ENCODE measurements around the gene SP1.
A peak's percentile ranks its signal among the peaks of the same experiment; 100 is the strongest.
"Not testable (repeated sequence)": the region's sequence is repeated elsewhere in the genome, so short reads cannot be mapped to it uniquely, and the experiment has no call there.

SP1 gene

GRCh38 chr12:53378222-53378621 lies 1.8 kb upstream of the SP1 start:
- peaks cover 14% of the 10 kb centered on the region for H3K36me3 Mint-ChIP-seq
- no peaks in the 10 kb centered on the region for H3K27me3 Mint-ChIP-seq
- DNase-seq (ENCODE audit: low spot score in 2 of 2) (no peak), ATAC-seq (ENCODE audit: low read depth) (no peak)
- H3K27ac Mint-ChIP-seq: no peak overlapping the region
- no peak overlapping the region for H3K4me3 Mint-ChIP-seq
- no peaks in the 10 kb centered on the region for H3K9me3 Mint-ChIP-seq
- H3K4me1 Mint-ChIP-seq: peaks cover 27% of the 10 kb centered on the region

DNA sequence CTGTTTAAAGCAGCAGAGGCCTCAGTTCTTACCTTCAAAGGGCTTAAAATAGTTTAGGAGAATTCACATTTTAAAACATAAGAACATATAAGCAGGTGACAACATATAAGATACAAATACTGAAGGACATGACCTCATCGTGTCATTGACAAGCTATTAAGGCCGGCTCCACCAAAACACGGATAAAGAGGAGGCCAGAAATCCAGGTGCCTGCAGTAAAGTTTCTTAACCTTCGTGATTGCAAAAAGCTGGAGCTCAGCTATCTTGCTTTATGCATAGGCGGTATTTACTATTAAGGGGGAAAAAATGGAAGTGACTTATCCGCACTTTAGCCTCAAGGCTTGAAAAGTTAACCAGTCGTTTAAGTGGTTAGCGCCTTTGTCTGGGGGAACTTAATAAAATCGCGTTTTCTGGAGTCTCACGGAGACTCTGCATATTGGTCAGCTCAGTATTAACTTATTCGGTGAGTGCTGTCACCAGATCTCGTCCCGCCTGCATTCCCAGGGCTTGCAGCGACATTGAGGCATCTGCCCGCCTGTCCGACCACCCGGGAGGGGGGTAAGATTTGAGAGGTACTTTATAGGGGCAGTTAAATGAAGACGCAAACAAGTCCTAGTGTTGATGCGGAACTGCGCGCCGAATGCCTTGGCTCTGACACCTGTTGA lies 1.1 kb upstream of the SP1 start:
- Mint-ChIP-seq H3K4me3 (no peak overlapping the region), H3K4me1 (peaks cover 31% of the 10 kb centered on the region), H3K9me3 (no peaks in the 10 kb centered on the region), H3K27ac (no peak overlapping the region), H3K27me3 (no peaks in the 10 kb centered on the region), H3K36me3 (peaks cover 18% of the 10 kb centered on the region)
- ATAC-seq (ENCODE audit: low read depth) (no peak), DNase-seq (ENCODE audit: low spot score in 2 of 2) (no peak)

GRCh38 chr12:53379389-53380103 lies 430 bp upstream of the SP1 start:
- Mint-ChIP-seq H3K9me3 (no peaks in the 10 kb centered on the region), H3K4me1 (peaks cover 31% of the 10 kb centered on the region), H3K4me3 (no peak overlapping the region), H3K36me3 (peaks cover 19% of the 10 kb centered on the region), H3K27me3 (no peaks in the 10 kb centered on the region), H3K27ac (no peak overlapping the region)
- peak; percentile 96 to 100 for DNase-seq (ENCODE audit: low spot score in 2 of 2)
- ATAC-seq (ENCODE audit: low read depth): peak; percentile 71

DNA sequence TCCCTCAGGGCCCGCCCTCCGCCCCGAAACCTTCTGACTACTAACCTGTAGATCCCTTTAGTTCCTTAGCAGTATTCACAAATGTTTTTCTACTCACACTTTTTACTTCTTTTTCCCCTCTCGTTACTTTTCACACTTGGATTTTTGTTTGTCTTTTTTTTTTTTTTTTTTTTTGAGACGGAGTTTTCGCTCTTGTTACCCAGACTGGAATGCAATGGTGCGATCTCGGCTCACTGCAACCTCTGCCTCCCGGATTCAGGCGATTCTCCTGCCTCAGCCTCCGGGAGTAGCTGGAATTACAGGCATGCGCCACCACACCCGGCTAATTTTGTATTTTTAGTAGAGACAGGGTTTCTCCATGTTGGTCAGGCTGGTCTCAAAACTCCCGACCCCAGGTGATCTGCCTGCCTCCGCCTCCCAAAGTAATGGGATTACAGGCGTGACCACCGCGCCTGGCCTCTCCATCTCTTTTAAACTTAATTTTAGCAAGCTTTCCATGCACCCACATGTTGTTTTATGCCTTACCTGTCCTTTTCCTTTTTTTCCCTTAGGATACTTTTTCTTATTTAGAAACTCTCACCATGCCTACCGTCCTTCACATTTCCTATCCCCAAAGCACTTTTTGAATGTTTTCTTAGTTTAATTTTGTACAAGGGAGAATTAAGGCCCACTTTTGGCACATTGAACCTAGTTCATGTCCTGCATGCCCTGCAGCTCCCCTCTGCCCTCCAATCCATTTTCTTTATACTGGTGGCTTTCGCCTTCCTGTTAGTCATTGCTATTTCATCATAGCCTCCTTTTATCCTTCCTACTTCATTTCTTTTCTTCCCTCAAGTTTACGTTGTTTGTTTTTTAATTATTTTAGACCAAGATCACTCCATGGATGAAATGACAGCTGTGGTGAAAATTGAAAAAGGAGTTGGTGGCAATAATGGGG lies 1.1 kb downstream of the SP1 start:
- Mint-ChIP-seq H3K4me3 (peak overlapping the region; percentile 92), H3K36me3 (peaks cover 23% of the 10 kb centered on the region), H3K27me3 (no peaks in the 10 kb centered on the region), H3K9me3 (no peaks in the 10 kb centered on the region), H3K27ac (peak overlapping the region; percentile 88), H3K4me1 (peaks cover 34% of the 10 kb centered on the region)
- ATAC-seq (ENCODE audit: low read depth) (no peak), DNase-seq (ENCODE audit: low spot score in 2 of 2) (no peak)

DNA sequence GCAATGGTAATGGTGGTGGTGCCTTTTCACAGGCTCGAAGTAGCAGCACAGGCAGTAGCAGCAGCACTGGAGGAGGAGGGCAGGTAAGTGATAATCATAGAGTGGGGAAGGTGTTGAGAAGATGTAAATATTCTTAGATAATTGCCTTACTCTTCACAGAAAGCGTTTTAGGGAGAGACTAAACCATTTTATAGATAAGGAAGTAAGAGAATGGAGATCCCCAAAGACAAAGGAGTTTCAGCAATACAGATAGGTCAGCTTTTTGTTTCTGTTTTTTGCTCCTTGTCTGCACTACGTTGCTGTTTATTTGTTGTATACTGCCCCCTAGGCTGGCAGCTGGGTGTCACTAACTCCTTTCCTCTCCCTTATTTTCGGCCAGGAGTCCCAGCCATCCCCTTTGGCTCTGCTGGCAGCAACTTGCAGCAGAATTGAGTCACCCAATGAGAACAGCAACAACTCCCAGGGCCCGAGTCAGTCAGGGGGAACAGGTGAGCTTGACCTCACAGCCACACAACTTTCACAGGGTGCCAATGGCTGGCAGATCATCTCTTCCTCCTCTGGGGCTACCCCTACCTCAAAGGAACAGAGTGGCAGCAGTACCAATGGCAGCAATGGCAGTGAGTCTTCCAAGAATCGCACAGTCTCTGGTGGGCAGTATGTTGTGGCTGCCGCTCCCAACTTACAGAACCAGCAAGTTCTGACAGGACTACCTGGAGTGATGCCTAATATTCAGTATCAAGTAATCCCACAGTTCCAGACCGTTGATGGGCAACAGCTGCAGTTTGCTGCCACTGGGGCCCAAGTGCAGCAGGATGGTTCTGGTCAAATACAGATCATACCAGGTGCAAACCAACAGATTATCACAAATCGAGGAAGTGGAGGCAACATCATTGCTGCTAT lies 2.0 kb downstream of the SP1 start:
- peak overlapping the region; percentile 92 for H3K4me3 Mint-ChIP-seq
- ATAC-seq (ENCODE audit: low read depth): no peak

GRCh38 chr12:53383258-53383657 lies 3.3 kb downstream of the SP1 start:
- Mint-ChIP-seq H3K36me3 (peaks cover 26% of the 10 kb centered on the region), H3K9me3 (no peaks in the 10 kb centered on the region), H3K4me1 (peaks cover 40% of the 10 kb centered on the region), H3K27me3 (no peaks in the 10 kb centered on the region), H3K4me3 (peak overlapping the region; percentile 92), H3K27ac (no peak overlapping the region)
- ATAC-seq (ENCODE audit: low read depth): no peak
- DNase-seq (ENCODE audit: low spot score in 2 of 2): no peak

More for the DNA sequence above, 2.0 kb downstream of the SP1 start:
- peak; percentile 32 to 36 for DNase-seq (ENCODE audit: low spot score in 2 of 2)
- Mint-ChIP-seq H3K9me3 (no peaks in the 10 kb centered on the region), H3K27me3 (no peaks in the 10 kb centered on the region), H3K27ac (peak overlapping the region; percentile 88), H3K36me3 (peaks cover 24% of the 10 kb centered on the region), H3K4me1 (peaks cover 36% of the 10 kb centered on the region)

GRCh38 chr12:53386381-53386780 lies 6.4 kb downstream of the SP1 start:
- DNase-seq (ENCODE audit: low spot score in 2 of 2); ATAC-seq (ENCODE audit: low read depth); H3K9me3 Mint-ChIP-seq; H3K27me3 Mint-ChIP-seq: not testable (repeated sequence)
- Mint-ChIP-seq H3K4me3 (peak overlapping the region; percentile 71), H3K4me1 (peaks cover 44% of the 10 kb centered on the region), H3K27ac (peak overlapping the region; percentile 74), H3K36me3 (peaks cover 31% of the 10 kb centered on the region)

DNA sequence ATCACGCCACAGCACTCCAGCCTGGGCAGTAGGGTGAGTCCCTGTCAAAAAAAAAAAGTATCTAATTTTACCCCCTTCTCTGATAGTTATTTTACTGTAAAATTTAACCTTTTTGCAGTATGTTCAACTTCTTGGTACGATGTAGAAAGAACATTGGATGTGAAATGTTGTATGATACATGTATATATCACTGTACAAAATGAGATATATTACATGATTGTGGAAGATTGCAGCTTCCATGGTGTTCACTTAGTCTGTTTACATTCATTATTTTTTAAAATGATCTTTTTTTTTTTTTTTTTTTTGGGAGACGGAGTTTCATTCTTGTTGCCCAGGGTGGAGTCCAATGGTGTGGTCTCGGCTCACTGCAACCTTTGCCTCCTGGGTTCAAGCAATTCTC lies 9.0 kb downstream of the SP1 start:
- ATAC-seq (ENCODE audit: low read depth): no peak
- no peaks in the 10 kb centered on the region for H3K9me3 Mint-ChIP-seq
- no peaks in the 10 kb centered on the region for H3K27me3 Mint-ChIP-seq
- peaks cover 19% of the 10 kb centered on the region for H3K36me3 Mint-ChIP-seq
- H3K4me3 Mint-ChIP-seq: no peak overlapping the region
- DNase-seq (ENCODE audit: low spot score in 2 of 2): no peak
- H3K4me1 Mint-ChIP-seq: peaks cover 24% of the 10 kb centered on the region
- no peak overlapping the region for H3K27ac Mint-ChIP-seq

- DNase-seq (ENCODE audit: low spot score in 2 of 2): no peak
Observed at GRCh38 chr12:53389702-53390101, 9.7 kb downstream of the SP1 start.

DNA sequence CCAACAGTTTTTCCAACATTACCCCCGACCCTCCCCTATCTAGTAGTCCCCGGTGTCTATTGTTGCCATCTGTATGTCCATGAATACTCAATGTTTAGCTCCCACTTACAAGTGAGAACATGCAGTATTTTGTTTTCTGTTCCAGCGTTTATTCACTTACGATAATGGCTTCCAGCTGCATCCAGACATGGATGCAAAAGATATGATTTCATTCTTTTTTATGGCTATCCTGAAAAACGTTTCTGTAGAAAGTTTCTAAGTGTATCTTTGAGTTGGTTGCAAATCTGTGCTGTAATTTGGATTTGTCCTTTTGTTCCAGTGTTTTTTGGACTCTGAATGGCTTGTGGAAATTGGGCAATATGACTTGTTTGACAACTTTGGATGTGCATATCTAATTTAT lies 11.7 kb downstream of the SP1 start:
- DNase-seq (ENCODE audit: low spot score in 2 of 2) (no peak), ATAC-seq (ENCODE audit: low read depth) (no peak)
- Mint-ChIP-seq H3K9me3 (no peaks in the 10 kb centered on the region), H3K27me3 (no peaks in the 10 kb centered on the region), H3K4me1 (peaks cover 20% of the 10 kb centered on the region), H3K36me3 (peaks cover 12% of the 10 kb centered on the region), H3K4me3 (no peak overlapping the region), H3K27ac (peak overlapping the region; percentile 55)

More at GRCh38 chr12:53389702-53390101, 9.7 kb downstream of the SP1 start:
- Mint-ChIP-seq H3K27me3 (no peaks in the 10 kb centered on the region), H3K4me3 (peak overlapping the region; percentile 16), H3K27ac (no peak overlapping the region), H3K36me3 (peaks cover 16% of the 10 kb centered on the region), H3K9me3 (no peaks in the 10 kb centered on the region), H3K4me1 (peaks cover 24% of the 10 kb centered on the region)
- no peak for ATAC-seq (ENCODE audit: low read depth)

DNA sequence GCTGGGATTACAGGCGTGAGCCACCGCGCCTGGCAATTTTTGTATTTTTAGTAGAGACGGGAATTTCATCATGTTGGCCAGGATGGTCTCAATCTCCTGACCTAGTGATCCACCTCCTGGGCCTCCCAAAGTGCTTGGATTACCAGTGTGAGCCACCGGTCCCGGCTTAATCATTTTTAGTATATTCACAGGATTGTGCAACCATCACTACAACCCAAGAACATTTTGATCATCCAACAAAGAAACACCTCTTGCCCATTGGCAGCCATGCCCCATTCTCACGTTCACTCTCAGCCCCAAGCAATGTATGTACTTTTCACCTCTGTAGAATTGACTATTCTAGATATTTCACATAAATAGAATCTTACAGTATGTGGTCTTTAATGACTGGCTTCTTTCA lies 19.9 kb downstream of the SP1 start:
- no peaks in the 10 kb centered on the region for H3K27me3 Mint-ChIP-seq
- H3K36me3 Mint-ChIP-seq: peaks cover 11% of the 10 kb centered on the region
- H3K9me3 Mint-ChIP-seq: no peaks in the 10 kb centered on the region
- no peak overlapping the region for H3K4me3 Mint-ChIP-seq
- peaks cover 7% of the 10 kb centered on the region for H3K4me1 Mint-ChIP-seq
- ATAC-seq (ENCODE audit: low read depth): no peak
- DNase-seq (ENCODE audit: low spot score in 2 of 2): no peak
- H3K27ac Mint-ChIP-seq: no peak overlapping the region

GRCh38 chr12:53402351-53402750 lies 22.4 kb downstream of the SP1 start:
- ATAC-seq (ENCODE audit: low read depth); H3K27ac Mint-ChIP-seq; H3K9me3 Mint-ChIP-seq; H3K27me3 Mint-ChIP-seq; H3K4me1 Mint-ChIP-seq; DNase-seq (ENCODE audit: low spot score in 2 of 2); H3K4me3 Mint-ChIP-seq: not testable (repeated sequence)
- peaks cover 16% of the 10 kb centered on the region for H3K36me3 Mint-ChIP-seq

DNA sequence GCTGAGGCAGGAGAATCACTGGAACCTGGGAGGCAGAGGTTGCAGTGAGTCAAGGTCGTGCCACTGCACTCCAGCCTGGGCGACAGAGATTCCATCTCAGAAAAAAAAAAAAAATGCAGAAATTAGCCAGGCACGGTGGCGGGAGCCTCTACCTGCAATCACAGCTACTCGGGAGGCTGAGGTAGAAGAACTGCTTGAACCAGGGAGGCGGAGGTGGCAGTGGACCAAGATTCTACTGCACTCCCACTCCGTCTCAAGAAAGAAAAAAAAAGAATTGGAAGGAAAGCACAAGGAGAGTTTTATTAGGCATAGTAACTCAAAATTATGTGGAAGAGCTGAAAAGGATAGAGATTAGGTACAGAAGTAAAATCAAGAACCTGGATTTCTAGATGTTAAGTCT lies 22.9 kb downstream of the SP1 start:
- no peaks in the 10 kb centered on the region for H3K27me3 Mint-ChIP-seq
- H3K36me3 Mint-ChIP-seq: peaks cover 16% of the 10 kb centered on the region
- H3K4me3 Mint-ChIP-seq: no peak overlapping the region
- ATAC-seq (ENCODE audit: low read depth) (no peak), DNase-seq (ENCODE audit: low spot score in 2 of 2) (no peak)
- no peaks in the 10 kb centered on the region for H3K9me3 Mint-ChIP-seq
- H3K27ac Mint-ChIP-seq: no peak overlapping the region
- H3K4me1 Mint-ChIP-seq: peaks cover 5% of the 10 kb centered on the region
